ENCODE results near the gene IGSF23. TPM values are rescaled to one million over a fixed set of nuclear protein-coding genes. Genes with fewer than 3 reads are reported as not detected.
A peak's percentile ranks its signal among the peaks of the same experiment; 100 is the strongest.

Gene IGSF23
- polyA plus RNA-seq, 1 experiment: 0.27 TPM

DNA sequence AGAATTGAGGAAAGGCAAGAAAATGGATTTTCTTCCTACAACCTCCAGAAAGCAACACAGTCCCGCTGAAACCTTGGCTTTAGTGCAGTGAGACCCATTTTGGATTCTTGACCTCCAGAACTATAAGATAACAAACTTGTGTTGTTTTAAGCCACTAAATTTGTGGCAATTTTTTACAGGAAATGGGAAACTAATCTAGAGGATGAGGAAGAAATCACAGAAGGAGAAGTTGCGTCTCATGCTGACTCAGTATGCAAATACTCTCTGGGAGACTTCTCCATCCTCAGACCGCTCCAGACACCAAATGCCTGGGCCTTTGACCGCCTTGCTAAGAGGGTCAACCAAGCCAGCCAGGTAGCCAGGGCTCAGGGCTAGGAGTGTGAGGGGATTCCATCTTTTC lies 72.5 kb downstream of the IGSF23 start:
- ChIA-PET CTCF (interaction anchor here (0.7 to 1.0 kb wide), 2 partner anchors 38 to 85 kb away, joined by 3 to 4 read pairs; no protein-coding TSS in a partner anchor), POLR2A (no interaction called here)
- peak overlapping the region; percentile 82 for H3K27ac ChIP-seq (ENCODE audit: low read depth, low read length)

More for the DNA sequence above, 72.5 kb downstream of the IGSF23 start:
- Histone ChIP-seq H3K9me3 (ENCODE audit: control insufficient read depth, insufficient read depth, low read length) (no peaks in the 10 kb centered on the region; the same call in 1 of the 2 replicates), H3K4me3 (ENCODE audit: low read depth, low read length) (no peak overlapping the region), H3K27me3 (ENCODE audit: control insufficient read depth, insufficient read depth, low read length) (no peaks in the 10 kb centered on the region)
- TF ChIP-seq, protein P1, sequence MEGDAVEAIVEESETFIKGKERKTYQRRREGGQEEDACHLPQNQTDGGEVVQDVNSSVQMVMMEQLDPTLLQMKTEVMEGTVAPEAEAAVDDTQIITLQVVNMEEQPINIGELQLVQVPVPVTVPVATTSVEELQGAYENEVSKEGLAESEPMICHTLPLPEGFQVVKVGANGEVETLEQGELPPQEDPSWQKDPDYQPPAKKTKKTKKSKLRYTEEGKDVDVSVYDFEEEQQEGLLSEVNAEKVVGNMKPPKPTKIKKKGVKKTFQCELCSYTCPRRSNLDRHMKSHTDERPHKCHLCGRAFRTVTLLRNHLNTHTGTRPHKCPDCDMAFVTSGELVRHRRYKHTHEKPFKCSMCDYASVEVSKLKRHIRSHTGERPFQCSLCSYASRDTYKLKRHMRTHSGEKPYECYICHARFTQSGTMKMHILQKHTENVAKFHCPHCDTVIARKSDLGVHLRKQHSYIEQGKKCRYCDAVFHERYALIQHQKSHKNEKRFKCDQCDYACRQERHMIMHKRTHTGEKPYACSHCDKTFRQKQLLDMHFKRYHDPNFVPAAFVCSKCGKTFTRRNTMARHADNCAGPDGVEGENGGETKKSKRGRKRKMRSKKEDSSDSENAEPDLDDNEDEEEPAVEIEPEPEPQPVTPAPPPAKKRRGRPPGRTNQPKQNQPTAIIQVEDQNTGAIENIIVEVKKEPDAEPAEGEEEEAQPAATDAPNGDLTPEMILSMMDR (IDR thresholded peaks at IDR 0.05; ENCODE audit: low read depth, low read length): no peak
- DNase-seq (ENCODE audit: low read depth, low spot score): no peak

Small RNA genes lying within 50 kb of the gene (small RNA-seq; reads per million reads assigned to genes)
- not detected for gene AC243964.1 (ENCODE audit: insufficient read length, low read depth)

Other genes starting within 250 kb of the IGSF23 start
- gene ZNF285, start 212.0 kb upstream of the IGSF23 start, polyA plus RNA-seq (2011; rRNA removed): 3.2 and 4.4 TPM in 2 replicates
- gene ZNF229, start 165.1 kb upstream of the IGSF23 start, polyA plus RNA-seq (2011; rRNA removed): 12.8 TPM in 2 replicates
- 2.1 and 2.2 TPM in 2 replicates for gene ZNF180, start 113.0 kb upstream of the IGSF23 start, polyA plus RNA-seq (2011; rRNA removed)
- gene CEACAM20, start 83.9 kb upstream of the IGSF23 start, polyA plus RNA-seq (2011; rRNA removed): not detected in 2 replicates
- gene PVR, start 30.3 kb downstream of the IGSF23 start, polyA plus RNA-seq (2011; rRNA removed): 125 and 151 TPM in 2 replicates
- gene CEACAM19, start 57.9 kb downstream of the IGSF23 start, polyA plus RNA-seq (2011; rRNA removed): 11.3 and 13.8 TPM in 2 replicates
- not detected in 2 replicates for gene CEACAM16, start 85.6 kb downstream of the IGSF23 start, polyA plus RNA-seq (2011; rRNA removed)
- gene BCL3, start 135.1 kb downstream of the IGSF23 start, polyA plus RNA-seq (2011; rRNA removed): 5.6 and 11.0 TPM in 2 replicates
- not detected in 2 replicates for gene CBLC, start 164.3 kb downstream of the IGSF23 start, polyA plus RNA-seq (2011; rRNA removed)
- gene BCAM, start 195.5 kb downstream of the IGSF23 start, polyA plus RNA-seq (2011; rRNA removed): 8.4 and 9.7 TPM in 2 replicates
- 80.2 and 110 TPM in 2 replicates for gene NECTIN2, start 232.7 kb downstream of the IGSF23 start, polyA plus RNA-seq (2011; rRNA removed)